GM19455 (cell line): Measurements from ENCODE around the gene SETBP1.
"Not testable (repeated sequence)": the region's sequence is repeated elsewhere in the genome, so short reads cannot be mapped to it uniquely, and the experiment has no call there.

Experiments
- ATAC-seq: cut with Tn5 transposase; IDR thresholded peaks from one replicate; pipeline ENCODE4 v1.9.1; 2021; ENCODE audit not compliant: unreplicated experiment

SETBP1 gene

DNA sequence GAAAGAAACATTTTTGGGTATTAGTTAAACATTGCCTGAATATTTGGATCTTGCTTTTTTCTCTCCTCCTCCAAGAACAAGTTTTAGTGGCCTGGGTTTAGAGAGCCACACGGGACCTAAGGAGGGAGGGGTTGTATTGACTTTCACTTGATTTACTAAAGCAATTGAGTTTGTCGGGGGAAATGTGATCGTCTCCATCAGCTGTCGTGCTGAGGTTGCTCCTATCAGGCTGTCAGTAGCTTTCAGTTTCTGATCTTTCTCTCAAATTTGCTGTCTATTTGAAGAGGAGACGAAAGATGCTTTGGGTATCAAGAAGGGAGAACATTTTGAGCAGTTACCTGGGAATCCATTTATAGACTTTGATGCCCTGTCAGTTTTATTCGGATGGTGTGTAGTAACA lies 106.0 kb downstream of the SETBP1 start:
- peak; percentile 72 for ATAC-seq

DNA sequence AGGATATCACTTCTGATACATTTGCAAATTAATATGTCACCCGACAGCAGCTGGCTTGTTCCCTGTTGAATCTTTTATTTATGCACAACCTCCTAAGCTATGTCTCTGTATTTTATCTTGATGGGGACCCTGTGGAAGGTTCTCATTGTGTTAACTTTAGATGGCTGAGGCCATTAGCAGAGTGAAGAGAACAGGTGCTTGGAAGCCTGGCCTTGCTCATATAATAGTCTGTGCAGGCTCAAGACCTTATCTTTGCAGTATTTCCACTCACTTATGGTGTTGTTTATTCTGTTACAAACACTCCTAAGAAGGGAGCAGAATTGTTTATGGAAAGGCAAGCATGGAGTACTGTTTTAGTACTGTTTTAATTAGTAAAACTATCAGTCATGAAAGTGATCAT lies 107.6 kb downstream of the SETBP1 start:
- no peak for ATAC-seq

GRCh38 chr18:44789710-44790109 lies 109.0 kb downstream of the SETBP1 start:
- no peak for ATAC-seq

DNA sequence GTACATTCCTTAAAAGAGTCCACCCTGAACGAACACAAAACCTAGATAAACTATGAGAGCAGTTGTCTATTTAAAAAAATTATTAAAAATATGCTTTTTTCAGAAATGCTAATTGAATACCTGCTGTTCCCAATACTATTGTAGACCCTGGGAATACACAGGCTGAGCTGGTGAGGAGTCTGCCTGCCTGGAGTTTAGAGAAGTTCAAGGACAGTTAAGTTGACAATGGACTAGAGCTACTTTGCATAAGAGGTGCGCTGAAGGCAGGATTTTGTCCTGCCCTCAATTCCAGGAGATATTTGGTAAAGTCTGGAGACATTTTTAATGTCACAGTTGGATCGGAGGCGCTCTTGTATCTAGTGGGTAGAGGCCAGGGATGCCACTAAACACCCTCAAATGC lies 110.2 kb downstream of the SETBP1 start:
- ATAC-seq, result no peak

- ATAC-seq, result no peak
Observed at GRCh38 chr18:44791520-44791919, 110.8 kb downstream of the SETBP1 start.

GRCh38 chr18:44792456-44793061 lies 111.9 kb downstream of the SETBP1 start:
- no peak for ATAC-seq

GRCh38 chr18:44793194-44793593 lies 112.5 kb downstream of the SETBP1 start:
- ATAC-seq, result no peak

DNA sequence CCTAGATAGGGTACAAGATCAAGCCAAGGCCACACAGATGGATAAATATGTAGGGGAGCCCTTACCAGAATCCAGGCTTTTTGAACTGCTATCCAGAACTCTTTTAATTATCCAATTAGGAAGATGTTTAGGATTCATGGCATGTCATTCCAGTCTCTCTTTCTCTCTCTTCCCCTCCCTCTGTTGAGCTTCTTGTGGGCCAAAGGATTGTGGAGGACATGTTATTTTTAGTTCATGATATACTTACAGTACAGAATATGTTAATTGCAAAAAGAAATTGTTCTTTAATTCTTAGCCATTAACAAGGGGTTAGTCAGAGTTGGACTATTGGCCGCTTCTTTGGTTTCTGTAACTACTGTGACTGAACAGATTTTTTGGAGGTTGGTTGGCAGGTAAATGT lies 113.0 kb downstream of the SETBP1 start:
- no peak for ATAC-seq

- no peak for ATAC-seq
Observed at GRCh38 chr18:44795241-44795640, 114.6 kb downstream of the SETBP1 start.

- no peak for ATAC-seq
Observed at GRCh38 chr18:44796429-44797428, 116.0 kb downstream of the SETBP1 start.

DNA sequence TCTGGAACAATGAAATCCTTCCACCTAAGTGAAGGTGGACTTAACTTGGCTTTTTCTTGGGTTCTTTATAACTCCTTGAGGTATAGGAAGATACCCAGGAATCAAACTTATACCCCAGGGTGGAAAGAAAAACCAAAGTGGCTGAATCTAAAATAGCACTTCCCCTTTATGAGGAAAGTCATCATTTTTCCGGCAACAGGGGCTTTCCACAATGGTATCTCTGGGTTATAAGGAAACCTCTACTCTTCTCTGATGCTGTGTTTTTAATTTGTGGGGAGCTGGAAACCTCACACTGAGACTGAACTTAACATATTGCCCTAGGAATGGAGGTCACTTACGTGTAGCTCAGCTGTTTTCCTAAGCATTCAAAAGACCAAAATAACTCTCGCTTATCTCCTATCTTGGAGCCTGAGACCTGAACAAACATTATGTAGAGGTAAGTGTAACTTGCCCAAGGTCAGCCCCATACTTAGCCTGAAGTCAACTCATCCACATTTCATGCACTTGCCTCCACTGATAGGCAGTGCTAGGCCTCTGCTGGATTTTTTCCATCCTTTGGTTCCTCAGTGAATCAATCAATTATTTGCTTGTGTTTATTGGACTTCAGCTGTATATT lies 117.9 kb downstream of the SETBP1 start:
- no peak for ATAC-seq

DNA sequence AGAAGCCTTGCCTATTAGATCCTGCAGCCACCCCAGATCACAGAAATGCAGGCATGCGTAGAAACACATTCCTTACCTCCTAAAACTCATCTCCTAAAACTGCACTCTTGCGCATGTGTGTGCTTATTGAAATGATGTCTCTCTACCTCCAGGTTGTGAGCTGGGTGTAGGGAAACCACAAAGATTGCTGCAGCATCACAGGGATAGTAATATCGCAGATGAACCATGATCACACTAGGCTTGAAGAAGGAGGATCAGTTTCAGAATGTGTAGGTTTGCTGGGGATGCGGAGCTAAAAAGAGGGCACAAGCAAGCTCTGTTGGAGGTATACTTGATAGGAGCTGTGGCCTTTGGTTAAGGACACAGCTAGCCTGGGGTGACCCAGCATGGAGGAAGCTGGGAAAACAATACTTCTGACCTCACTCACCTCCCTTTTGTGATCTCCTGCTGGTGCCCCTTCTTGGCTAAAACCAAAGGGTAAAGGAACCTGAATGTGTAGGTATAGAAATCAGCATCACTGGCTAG lies 118.8 kb downstream of the SETBP1 start:
- ATAC-seq, result no peak

DNA sequence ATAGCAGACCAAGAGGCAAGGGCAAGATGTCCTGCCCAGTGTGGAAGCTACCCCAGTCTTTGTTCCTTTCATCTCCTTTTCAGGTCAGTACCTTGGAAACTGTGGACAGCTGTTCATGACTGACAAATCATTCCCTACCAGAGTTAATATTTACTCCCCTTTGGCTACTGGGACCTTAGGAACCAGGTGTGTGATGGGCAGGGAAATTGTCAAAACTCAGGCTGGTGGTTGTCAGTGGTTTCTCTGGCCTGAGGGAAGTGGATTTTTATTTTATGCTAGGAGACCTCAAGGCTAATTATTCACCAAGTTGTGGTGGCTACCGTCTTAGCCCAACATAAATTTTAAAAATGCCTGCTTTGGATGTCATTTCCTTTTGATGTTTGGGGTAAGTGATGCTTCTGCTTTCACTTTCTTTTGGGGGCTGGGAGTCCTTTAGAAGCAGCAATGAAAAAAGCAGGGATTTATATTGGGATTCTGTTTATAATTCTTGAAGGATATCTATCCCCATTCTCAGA lies 119.3 kb downstream of the SETBP1 start:
- ATAC-seq, result no peak

DNA sequence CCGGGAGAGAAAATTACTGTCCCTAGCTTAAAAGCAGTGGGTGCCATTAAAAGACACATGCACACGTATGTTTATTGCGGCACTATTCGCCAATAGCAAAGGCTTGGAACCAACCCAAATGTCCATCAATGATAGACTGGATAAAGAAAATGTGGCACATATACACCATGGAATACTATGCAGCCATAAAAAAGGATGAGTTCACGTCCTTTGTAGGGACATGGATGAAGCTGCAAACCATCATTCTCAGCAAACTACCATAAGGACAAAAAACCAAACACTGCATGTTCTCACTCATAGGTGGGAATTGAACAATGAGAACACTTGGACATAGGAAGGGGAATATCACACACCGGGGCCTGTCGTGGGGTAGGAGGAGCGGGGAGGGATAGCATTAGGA lies 120.1 kb downstream of the SETBP1 start:
- not testable (repeated sequence) for ATAC-seq

GRCh38 chr18:44801781-44802180 lies 121.1 kb downstream of the SETBP1 start:
- no peak for ATAC-seq

- no peak for ATAC-seq
Observed at GRCh38 chr18:44802508-44802907, 121.8 kb downstream of the SETBP1 start.

- no peak for ATAC-seq
Observed at GRCh38 chr18:44803019-44803650, 122.4 kb downstream of the SETBP1 start.

GRCh38 chr18:44804033-44804432 lies 123.3 kb downstream of the SETBP1 start:
- ATAC-seq, result no peak

GRCh38 chr18:44805176-44805575 lies 124.5 kb downstream of the SETBP1 start:
- no peak for ATAC-seq

- no peak for ATAC-seq
Observed at GRCh38 chr18:44805643-44806042, 125.0 kb downstream of the SETBP1 start.

GRCh38 chr18:44807766-44808165 lies 127.1 kb downstream of the SETBP1 start:
- ATAC-seq, result no peak
